ENCODE measurements around the gene AKAP10.

- TF ChIP-seq CTCF (IDR thresholded peaks at IDR 0.05; ENCODE audit: low read depth, low read length): no peak
- TF ChIP-seq EZH2phosphoT487 (IDR thresholded peaks at IDR 0.05; ENCODE audit: low read depth): no peak
These were observed 33.3 kb upstream of the AKAP10 start for GRCh38 chr17:20010936-20011335.
